Body of pancreas (tissue), 4 donors: ENCODE data around the gene C4orf54.

ENCODE experiments used
- CTCF ChIP-seq, 7 experiments: fragments of 450-650 bp in 4 of 7; fragments of 200-600 bp in 3 of 7; sonication (generic) in 3 of 7; IDR thresholded peaks; one replicate each; pipeline ENCODE4 v1.5.1; 2016 to 2019; ENCODE audit warnings: antibody characterized with exemption in 7 of 7
- POLR2A ChIP-seq, 3 donors: fragments of 450-650 bp; IDR thresholded peaks; one replicate each; pipeline ENCODE4 v1.6.1; 2016; ENCODE audit warnings: antibody characterized with exemption in 3 of 3, mild to moderate bottlenecking in 2 of 3

- TF ChIP-seq CTCF (IDR thresholded peaks at IDR 0.05) (no peak), POLR2A (IDR thresholded peaks at IDR 0.05) (no peak)
Measured at GRCh38 chr4:99636422-99636821, 21.2 kb downstream of the C4orf54 start.
